Duodenal mucosa (tissue), 2 donors: Measurements from ENCODE around the gene SYNM.
A peak's percentile ranks its signal among the peaks of the same experiment; 100 is the strongest.

Source experiments
- H3K27ac ChIP-seq: one replicate; pipeline ENCODE4 v1.7.0; 2013; ENCODE audit warnings: low read depth, low read length
- H3K27me3 ChIP-seq, 2 donors: one replicate each; pipeline ENCODE4 v1.7.0; 2013; ENCODE audit warnings: low read length in 2 of 2, control low read depth in 1 of 2; ENCODE audit not compliant: insufficient read depth in 2 of 2, control insufficient read depth in 1 of 2
- H3K36me3 ChIP-seq, 2 donors: one replicate each; pipeline ENCODE4 v1.7.0; 2013; ENCODE audit warnings: low read length in 2 of 2, control low read depth in 1 of 2; ENCODE audit not compliant: insufficient read depth in 2 of 2, control insufficient read depth in 1 of 2
- H3K4me1 ChIP-seq, 2 donors: one replicate each; pipeline ENCODE4 v1.7.0; 2013; ENCODE audit warnings: low read length in 2 of 2, control low read depth in 1 of 2; ENCODE audit not compliant: insufficient read depth in 2 of 2, control insufficient read depth in 1 of 2
- H3K4me3 ChIP-seq, 2 donors: one replicate each; pipeline ENCODE4 v1.7.0; 2013; ENCODE audit warnings: low read length in 2 of 2, low read depth in 1 of 2
- H3K9ac ChIP-seq, 2 donors: one replicate each; pipeline ENCODE4 v1.7.0; 2013; ENCODE audit warnings: low read length in 2 of 2, low read depth in 1 of 2
- H3K9me3 ChIP-seq, 2 donors: one replicate each; pipeline ENCODE4 v1.7.0; 2013; ENCODE audit warnings: low read length in 2 of 2, control low read depth in 1 of 2; ENCODE audit not compliant: control insufficient read depth in 1 of 2

Gene SYNM

GRCh38 chr15:99097441-99098410, 7.2 kb upstream of the SYNM start:
- Histone ChIP-seq H3K4me1 (no peaks in the 10 kb centered on the region), H3K27ac (no peak overlapping the region), H3K36me3 (no peaks in the 10 kb centered on the region), H3K27me3 (peaks cover 19 to 22% of the 10 kb centered on the region in 2 donors), H3K9ac (no peak overlapping the region), H3K9me3 (no peaks in the 10 kb centered on the region), H3K4me3 (no peak overlapping the region)

- no peaks in the 10 kb centered on the region for H3K36me3 ChIP-seq
- H3K4me1 ChIP-seq = no peaks in the 10 kb centered on the region
- H3K4me3 ChIP-seq = no peak overlapping the region
- no peak overlapping the region for H3K27ac ChIP-seq
- peaks cover 19 to 26% of the 10 kb centered on the region in 2 donors for H3K27me3 ChIP-seq
- H3K9me3 ChIP-seq = no peaks in the 10 kb centered on the region
- no peak overlapping the region for H3K9ac ChIP-seq
Measured at GRCh38 chr15:99098426-99098825, 6.5 kb upstream of the SYNM start.

GRCh38 chr15:99098991-99099390, 5.9 kb upstream of the SYNM start:
- H3K9me3 ChIP-seq = no peaks in the 10 kb centered on the region
- no peaks in the 10 kb centered on the region for H3K4me1 ChIP-seq
- H3K27ac ChIP-seq = no peak overlapping the region
- no peak overlapping the region for H3K9ac ChIP-seq
- H3K36me3 ChIP-seq = no peaks in the 10 kb centered on the region
- no peak overlapping the region for H3K4me3 ChIP-seq
- H3K27me3 ChIP-seq = peaks cover 19 to 28% of the 10 kb centered on the region in 2 donors

GRCh38 chr15:99099661-99100060, 5.2 kb upstream of the SYNM start:
- H3K27ac ChIP-seq = no peak overlapping the region
- H3K4me1 ChIP-seq = no peaks in the 10 kb centered on the region
- H3K27me3 ChIP-seq = peaks cover 19 to 28% of the 10 kb centered on the region in 2 donors
- no peak overlapping the region for H3K4me3 ChIP-seq
- H3K9ac ChIP-seq = no peak overlapping the region
- no peaks in the 10 kb centered on the region for H3K36me3 ChIP-seq
- H3K9me3 ChIP-seq = no peaks in the 10 kb centered on the region

GRCh38 chr15:99100245-99101173, 4.4 kb upstream of the SYNM start:
- peak overlapping the region; percentile 3 to 5 for H3K4me3 ChIP-seq
- H3K36me3 ChIP-seq = no peaks in the 10 kb centered on the region
- H3K27me3 ChIP-seq = peaks cover 19 to 28% of the 10 kb centered on the region in 2 donors
- no peak overlapping the region for H3K27ac ChIP-seq
- no peak overlapping the region for H3K9ac ChIP-seq
- no peaks in the 10 kb centered on the region for H3K9me3 ChIP-seq
- no peaks in the 10 kb centered on the region for H3K4me1 ChIP-seq

GRCh38 chr15:99101501-99101900, 3.4 kb upstream of the SYNM start:
- H3K4me1 ChIP-seq = peaks cover 7 to 9% of the 10 kb centered on the region in 2 donors
- peaks cover 19 to 28% of the 10 kb centered on the region in 2 donors for H3K27me3 ChIP-seq
- no peak overlapping the region for H3K27ac ChIP-seq
- H3K9ac ChIP-seq = no peak overlapping the region
- H3K9me3 ChIP-seq = no peaks in the 10 kb centered on the region
- no peaks in the 10 kb centered on the region for H3K36me3 ChIP-seq
- no peak overlapping the region for H3K4me3 ChIP-seq

GRCh38 chr15:99102332-99103235, 2.3 kb upstream of the SYNM start:
- no peak overlapping the region for H3K4me3 ChIP-seq
- H3K9me3 ChIP-seq = no peaks in the 10 kb centered on the region
- no peak overlapping the region for H3K27ac ChIP-seq
- H3K27me3 ChIP-seq = peaks cover 19 to 24% of the 10 kb centered on the region in 2 donors
- no peaks in the 10 kb centered on the region for H3K36me3 ChIP-seq
- H3K4me1 ChIP-seq = peaks cover 8 to 20% of the 10 kb centered on the region in 2 donors
- H3K9ac ChIP-seq = no peak overlapping the region

GRCh38 chr15:99103279-99103678, 1.6 kb upstream of the SYNM start:
- no peaks in the 10 kb centered on the region for H3K9me3 ChIP-seq
- no peak overlapping the region for H3K9ac ChIP-seq
- H3K4me1 ChIP-seq = peaks cover 8 to 20% of the 10 kb centered on the region in 2 donors
- no peak overlapping the region for H3K27ac ChIP-seq
- H3K27me3 ChIP-seq = peaks cover 19 to 24% of the 10 kb centered on the region in 2 donors
- no peak overlapping the region for H3K4me3 ChIP-seq
- no peaks in the 10 kb centered on the region for H3K36me3 ChIP-seq

- peaks cover 4 to 13% of the 10 kb centered on the region in 2 donors for H3K27me3 ChIP-seq
- H3K9me3 ChIP-seq = no peaks in the 10 kb centered on the region
- H3K4me3 ChIP-seq = peak overlapping the region; percentile 62 to 67
- H3K4me1 ChIP-seq = peaks cover 8 to 20% of the 10 kb centered on the region in 2 donors
- H3K9ac ChIP-seq = peak overlapping the region; percentile 10 to 45
- no peaks in the 10 kb centered on the region for H3K36me3 ChIP-seq
- H3K27ac ChIP-seq = peak overlapping the region; percentile 44
Measured at GRCh38 chr15:99105514-99106341, 848 bp downstream of the SYNM start.
